ENCODE data around the gene KCTD16.

KCTD16 gene

DNA sequence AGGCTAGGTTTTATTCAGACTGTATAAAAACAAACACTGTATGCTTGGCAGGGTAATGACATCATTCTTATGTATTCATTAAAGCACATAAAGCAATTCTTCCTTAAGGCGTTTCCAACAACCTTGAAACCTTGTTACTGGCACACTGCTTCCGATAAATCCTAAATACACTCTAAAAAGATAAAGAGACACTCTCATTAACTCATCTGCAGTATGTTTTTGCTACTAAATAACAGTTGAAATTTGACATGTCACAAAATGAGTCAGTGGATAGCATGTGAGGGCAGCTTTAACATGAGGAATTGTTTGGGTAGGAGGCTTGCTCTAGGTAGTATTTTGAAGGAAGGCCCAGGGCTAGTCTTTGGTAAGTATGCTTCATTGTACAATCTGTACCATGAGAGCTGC, 13.9 kb upstream of the KCTD16 start:
- peak overlapping the region in 1 of 21 experiments; percentile 15 for H3K27ac ChIP-seq
- H3K4me3 ChIP-seq: no peak overlapping the region

DNA sequence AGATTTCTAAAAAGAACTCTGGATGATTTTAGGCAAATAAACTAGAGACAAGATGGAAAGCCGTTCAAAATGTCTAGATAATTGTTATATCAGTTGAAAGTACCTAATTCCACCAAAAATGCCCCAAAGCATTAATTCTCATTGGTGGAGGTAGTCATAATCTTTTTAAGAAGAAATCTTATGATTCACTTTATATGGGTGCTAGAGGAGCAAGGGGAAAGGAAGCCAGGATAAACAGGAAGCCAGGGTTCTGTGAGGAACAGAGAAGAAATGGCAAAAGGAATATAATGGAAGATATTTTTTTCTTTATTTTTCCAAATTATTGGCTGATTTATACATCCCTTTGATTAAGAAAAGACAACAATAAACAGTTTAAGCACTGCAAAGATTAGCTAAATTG, 8.0 kb upstream of the KCTD16 start:
- Histone ChIP-seq H3K27ac (no peak overlapping the region), H3K4me3 (no peak overlapping the region)

DNA sequence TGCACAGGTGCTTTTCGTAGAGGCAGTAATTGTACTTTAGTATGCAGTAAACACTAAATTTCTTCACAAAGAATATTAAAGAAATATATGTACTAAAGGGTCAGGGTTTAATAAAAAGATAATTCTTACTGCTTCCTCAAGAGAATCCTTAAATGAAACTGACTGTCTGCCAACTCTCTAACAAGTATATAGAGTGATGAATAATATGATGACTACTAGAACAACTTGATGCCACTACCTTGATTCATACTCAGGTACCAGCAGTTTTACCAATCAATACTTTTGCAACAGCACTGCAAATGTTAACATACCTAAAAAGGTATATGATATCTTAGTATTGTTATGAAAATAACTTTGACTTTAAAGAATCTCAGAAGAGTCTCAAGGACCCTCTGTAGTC, 4.0 kb upstream of the KCTD16 start:
- Histone ChIP-seq H3K27ac (no peak overlapping the region), H3K4me3 (no peak overlapping the region)

DNA sequence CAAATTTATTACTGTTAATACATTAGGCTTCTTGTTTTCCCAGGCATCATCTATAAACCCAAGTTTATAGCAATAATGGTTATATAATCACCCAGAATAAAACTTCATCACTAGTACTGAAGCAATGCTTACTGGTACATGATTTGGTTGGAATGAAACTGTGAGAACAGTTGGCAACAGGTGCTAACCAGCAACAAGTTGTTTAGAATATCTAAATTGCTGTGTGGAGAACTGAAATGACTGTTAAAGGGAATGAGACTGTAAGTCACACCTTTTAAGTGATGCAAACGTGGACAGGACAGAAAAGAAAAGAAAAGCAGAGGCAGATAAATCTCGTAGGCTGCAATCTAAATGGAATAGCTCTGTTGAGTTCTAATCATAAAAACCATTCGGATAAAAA, 2.7 kb upstream of the KCTD16 start:
- H3K27ac ChIP-seq: no peak overlapping the region

DNA sequence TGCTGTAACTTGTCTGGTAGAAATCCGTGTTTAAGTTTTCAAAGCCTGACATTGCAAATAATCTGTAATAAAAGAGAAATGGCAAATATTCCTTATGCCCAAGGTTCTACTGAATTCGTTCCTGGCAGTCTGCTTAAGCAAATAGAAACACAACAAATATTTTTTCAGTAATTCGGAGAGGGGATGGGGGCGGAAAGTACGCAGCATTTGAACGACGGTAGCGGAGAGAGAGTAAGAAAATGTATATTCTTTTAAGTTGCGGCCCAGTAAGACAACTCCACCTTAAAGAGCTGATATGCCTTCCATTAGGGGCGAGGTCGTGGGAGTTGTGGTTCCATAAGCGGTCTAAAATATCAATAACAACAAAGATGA, 783 bp upstream of the KCTD16 start:
- Histone ChIP-seq H3K4me3 (peak overlapping the region; percentile 65 to 85 (median 74)), H3K27ac (peak overlapping the region in 20 of 21 experiments; percentile 74 to 94 (median 90))

More for the DNA sequence above, 2.7 kb upstream of the KCTD16 start:
- H3K4me3 ChIP-seq: no peak overlapping the region

DNA sequence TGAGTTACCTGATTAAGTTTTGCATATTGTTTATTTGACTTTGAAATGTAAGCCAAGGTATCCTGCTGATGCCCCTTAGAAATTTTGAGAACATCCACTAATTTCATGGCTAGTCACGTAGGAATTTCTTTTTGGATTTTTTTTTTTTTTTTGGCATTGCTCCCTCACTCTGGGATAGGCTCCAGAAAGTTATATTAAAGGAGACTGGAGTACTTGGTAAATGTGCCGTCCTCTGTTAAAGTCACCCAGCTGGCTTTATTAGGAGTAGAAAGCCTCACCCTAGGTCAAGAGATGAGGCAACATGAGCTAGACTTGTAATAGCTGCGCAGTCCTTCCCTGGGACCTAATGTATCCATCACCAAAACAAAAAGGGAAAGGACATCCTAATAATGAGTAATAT, 3.1 kb downstream of the KCTD16 start:
- H3K27ac ChIP-seq: no peak overlapping the region
- H3K4me3 ChIP-seq: no peak overlapping the region

DNA sequence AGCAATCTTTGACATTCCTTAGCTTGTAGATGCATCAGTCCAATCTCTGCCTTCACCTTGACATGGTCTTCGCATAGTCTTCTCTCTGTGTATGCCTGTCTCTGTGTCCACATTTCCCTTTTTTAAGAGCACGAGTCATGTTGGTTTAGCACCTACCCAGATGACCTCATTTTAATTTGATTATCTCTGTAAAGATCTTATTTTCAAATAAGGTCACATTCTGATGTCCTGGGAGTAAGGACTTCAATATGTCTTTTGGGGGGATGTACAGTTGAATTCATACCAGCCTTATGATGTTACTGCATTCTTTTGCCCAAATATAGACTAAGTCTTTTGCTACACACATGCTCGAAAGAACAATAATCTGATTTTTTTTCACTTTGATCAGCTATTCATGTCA, 6.9 kb downstream of the KCTD16 start:
- Histone ChIP-seq H3K27ac (no peak overlapping the region), H3K4me3 (no peak overlapping the region)

DNA sequence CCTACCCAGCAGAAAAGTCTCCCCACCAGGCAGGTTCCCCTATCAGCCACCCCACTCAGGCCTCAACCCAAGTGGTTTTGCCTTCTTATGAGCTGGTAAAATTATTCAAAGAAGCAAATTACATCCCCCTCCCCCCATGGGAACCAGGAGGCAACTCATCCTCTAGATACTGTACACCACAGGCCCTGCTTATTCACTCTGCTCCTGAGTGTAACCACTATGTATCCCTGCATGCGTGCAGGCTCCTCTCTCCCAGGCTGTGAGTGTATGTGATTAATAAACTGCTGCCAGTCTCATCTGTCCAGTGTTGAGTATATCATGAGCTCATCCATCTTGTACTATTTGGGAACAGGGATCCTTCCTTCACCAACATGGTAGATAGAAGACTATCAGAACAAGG, 8.6 kb downstream of the KCTD16 start:
- no peak overlapping the region for H3K27ac ChIP-seq

DNA sequence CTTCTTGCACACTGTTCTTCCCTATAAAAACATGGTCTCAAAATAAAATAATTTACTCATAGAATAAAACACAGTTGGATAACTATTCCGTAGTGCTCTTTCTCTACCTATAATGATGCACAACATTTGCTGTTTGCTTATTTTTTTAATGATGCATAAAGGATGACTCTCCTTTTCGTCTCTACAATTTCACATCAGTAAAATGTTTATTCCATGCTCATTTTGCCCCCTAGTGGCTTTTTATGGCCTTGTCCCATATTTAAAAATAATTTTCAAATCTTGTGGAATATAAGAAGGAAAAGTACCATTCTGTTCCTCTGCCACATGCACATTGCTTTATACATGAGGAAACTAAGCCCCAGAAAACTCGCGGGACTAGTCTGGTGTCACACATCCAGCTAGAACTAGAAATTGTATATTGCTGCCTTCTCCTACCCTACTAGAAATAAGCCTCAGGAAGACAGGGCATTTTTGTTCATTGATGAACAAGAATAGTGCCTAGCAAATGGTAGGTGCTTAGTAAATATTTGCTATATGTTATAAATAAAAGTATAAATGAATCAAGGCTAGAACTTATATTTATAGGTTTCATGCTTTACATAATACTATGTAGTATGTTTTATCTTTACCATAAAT, 12.7 kb downstream of the KCTD16 start:
- Histone ChIP-seq H3K27ac (no peak overlapping the region), H3K4me3 (no peak overlapping the region)

More for the DNA sequence above, 8.6 kb downstream of the KCTD16 start:
- H3K4me3 ChIP-seq: no peak overlapping the region

DNA sequence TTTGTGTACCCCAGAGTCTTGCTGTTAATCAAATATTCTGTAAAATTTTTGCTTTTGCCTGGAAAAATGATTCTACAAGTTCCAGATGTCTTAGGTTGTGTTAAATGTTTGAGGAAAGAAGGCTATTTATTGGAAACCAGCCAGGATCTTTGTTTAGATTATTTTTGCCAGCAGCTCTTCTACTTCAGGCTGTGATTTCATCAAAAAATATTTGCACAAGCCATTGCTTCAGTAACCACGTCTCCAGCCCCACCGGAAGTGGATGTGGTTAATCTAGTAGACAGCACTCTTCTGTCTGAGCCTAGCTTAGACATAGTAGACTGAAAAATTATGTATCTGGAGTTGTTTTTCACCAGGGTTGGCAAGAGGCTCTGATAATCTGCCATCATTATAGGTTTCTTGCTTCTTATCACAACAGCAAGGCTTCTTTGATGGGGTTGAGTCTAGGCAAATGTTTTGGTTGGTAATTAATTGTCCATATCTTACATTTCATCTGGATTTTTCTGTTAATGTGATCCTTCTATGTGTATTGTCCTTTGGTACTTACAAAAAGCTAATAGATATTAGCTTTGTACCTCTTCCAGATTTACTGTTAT, 17.1 kb downstream of the KCTD16 start:
- no peak overlapping the region for H3K4me3 ChIP-seq
- peak overlapping the region in 13 of 21 experiments; percentile 1 to 92 (median 46) for H3K27ac ChIP-seq

DNA sequence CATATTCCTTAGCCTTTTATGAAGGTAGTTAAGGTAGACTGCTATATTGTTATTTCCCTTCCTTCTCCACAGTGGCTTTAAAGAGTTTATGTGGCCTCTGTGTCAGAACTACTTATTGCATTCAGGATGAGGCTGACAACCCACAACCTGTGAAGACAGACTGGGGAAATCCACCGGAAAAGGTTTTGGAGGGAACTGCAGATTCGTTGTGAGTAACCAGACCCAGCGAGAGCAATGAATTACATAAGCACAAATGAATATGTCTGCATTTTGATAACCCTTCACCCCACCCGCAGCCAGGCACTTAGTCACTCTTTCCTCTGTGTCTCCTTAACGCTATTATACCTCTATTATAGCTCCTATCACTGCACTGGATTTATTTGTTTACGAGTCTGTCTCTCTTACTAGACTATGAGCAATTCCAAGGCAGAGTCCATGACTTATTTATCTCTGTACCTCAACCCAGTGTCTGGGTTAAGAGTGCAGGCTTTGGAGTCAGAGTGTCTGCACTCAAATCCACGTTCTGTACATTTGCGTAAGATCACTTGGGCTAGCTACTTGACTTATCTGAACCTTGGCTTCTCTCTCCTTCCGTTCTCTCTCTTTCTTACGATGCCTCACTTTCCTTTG, 19.2 kb downstream of the KCTD16 start:
- Histone ChIP-seq H3K27ac (peak overlapping the region in 7 of 21 experiments; percentile 2 to 92 (median 66)), H3K4me3 (no peak overlapping the region)

DNA sequence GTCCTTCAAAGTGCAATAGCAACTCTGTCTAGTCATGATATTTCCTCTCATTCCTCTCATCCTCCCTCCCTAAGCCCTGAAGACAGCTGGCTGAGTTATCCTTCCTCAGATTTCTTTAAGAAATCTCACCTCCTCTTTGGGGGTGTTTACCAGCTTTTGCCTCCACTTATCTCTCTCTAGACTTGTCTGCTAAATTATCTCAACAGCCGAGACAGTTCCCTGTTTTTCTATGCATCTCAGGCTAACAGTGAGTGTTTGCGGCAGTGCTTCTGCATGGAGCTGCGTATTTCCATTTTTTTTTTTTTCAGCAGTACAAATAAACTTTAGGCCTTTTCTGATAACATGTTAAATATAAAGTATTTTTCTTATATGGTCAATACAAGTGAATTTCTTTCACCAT, 20.9 kb downstream of the KCTD16 start:
- Histone ChIP-seq H3K4me3 (no peak overlapping the region), H3K27ac (peak overlapping the region in 4 of 21 experiments; percentile 60 to 83 (median 69))

DNA sequence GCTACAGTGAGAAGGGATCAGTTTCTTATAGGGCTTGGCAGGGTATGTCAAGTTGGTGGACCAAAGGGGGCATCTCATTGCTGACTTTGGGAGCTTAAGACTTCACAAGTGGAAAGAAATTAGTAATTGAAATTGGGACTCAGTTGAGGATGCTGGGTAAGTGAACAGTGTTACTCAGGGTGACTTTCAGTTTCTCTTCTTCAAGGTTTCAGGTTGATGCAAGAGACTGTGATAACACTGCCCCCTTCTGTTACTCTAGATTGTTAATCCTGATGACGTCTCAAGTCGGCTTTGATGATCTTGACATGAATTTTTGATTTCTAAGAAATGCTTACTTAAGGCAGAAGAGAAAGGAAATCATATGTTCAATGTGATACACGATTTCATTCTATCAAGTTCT, 21.3 kb downstream of the KCTD16 start:
- Histone ChIP-seq H3K27ac (peak overlapping the region in 4 of 21 experiments; percentile 53 to 83 (median 69)), H3K4me3 (no peak overlapping the region)

DNA sequence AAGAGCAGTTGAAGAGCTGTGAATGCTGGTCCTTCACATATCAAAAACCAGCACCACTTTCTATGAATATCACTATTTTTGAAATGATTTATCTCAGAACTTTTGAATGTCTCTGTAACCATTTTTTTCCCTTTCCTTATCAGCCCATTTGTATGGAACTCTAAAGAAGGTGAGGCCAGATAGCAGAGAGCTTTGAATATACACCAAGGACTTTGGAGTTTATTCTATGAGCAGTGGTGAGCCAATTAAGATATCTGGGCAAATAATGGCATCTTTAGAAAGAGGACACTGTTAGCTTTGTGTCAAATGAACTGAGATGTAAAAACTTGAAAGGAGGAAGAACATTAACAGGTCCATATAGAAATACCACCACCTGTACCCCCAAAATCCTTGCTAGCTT, 22.0 kb downstream of the KCTD16 start:
- H3K27ac ChIP-seq: no peak overlapping the region
- H3K4me3 ChIP-seq: no peak overlapping the region

DNA sequence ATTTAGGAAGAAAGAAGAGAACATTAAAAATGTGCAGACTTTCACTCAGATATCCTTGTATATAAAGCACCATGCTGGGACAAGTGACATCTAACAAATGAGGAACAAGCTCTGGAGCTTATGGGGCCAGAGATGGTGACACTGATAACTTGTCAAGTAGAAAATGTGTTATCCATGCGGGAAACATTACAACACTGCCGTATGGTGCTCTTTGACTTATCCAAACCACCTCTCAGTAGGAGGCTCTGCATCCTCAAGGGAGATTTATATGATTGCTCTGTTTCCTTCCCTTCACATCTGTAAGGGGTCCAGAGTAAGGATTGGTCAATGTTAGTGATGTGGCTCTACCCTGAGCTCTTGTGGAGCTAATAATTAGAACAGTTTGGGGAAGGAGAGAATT, 23.5 kb downstream of the KCTD16 start:
- Histone ChIP-seq H3K27ac (no peak overlapping the region), H3K4me3 (no peak overlapping the region)

DNA sequence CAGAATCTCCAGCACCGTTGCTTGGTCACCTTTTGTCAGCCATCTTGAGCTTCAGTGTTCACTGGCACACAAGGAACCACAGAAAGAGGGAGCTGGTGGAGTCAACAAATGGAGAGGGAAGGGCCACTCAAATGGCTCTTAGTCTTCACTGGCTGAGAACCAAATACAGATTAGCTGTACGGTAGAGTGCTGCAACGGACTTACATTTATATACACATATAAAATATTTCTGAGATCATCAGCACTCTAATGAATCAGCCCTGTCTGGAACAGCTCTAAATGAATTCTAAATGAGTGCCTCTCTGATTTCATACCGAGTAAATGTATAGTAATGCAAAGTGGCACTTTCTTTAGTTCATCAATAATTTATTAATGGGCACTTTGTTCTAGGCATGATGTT, 24.8 kb downstream of the KCTD16 start:
- Histone ChIP-seq H3K4me3 (no peak overlapping the region), H3K27ac (no peak overlapping the region)

DNA sequence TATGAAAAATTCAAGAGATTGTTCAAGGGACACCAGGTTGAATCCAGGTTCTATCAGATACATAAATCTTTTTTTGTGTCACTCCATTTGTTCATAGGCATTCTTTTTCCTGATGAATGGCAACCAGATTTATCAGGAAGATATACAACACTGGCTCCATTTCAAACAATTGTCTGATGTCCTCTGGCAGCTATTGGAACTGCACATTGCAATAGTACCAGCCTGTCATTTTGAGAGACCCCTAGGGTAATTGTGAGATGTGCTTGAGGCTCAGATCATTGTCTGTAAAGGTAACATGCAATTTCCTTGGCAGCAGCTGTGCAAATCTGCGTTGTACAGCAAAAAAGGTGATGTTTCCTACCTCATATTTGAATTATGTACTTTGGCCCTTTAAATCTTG, 25.9 kb downstream of the KCTD16 start:
- no peak overlapping the region for H3K4me3 ChIP-seq
- H3K27ac ChIP-seq: no peak overlapping the region

DNA sequence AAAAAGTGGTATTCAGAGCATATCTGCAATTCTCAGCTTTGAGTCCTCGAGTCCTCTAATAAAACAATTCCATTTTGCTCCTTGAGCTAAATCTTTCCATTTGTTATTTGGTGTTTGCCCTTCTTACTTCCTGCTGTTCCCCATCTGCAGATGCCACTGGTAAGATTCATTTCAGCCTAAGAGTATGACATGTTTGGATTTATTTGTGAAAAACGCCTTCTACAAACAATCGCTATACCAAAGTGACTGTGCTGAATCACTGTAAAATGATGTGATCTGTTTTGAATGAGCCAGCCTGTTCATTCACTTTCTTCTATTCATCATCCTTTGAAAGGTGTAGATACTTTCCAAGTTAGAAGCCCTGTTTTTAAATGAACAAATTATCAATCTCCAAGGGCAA, 27.7 kb downstream of the KCTD16 start:
- no peak overlapping the region for H3K4me3 ChIP-seq
- H3K27ac ChIP-seq: no peak overlapping the region

DNA sequence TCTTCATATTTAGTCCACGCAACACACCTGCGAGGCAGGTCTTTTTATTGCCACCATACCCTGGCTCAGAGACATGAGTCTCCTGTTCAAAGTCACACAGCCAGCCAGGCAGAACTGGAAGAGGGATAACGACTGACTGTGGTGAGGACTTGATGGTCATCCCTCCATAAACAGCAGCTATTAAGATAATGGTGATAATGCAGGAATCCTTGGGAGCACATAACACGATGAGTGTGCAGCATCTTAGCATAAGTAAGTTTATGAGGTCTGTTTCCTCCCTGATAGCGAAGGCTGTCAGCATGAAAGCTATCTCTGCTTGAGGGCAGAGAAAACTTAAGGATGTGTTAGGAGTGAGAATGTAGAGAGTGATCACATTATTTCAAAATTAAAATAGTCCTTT, 30.9 kb downstream of the KCTD16 start:
- H3K27ac ChIP-seq: no peak overlapping the region
- no peak overlapping the region for H3K4me3 ChIP-seq

DNA sequence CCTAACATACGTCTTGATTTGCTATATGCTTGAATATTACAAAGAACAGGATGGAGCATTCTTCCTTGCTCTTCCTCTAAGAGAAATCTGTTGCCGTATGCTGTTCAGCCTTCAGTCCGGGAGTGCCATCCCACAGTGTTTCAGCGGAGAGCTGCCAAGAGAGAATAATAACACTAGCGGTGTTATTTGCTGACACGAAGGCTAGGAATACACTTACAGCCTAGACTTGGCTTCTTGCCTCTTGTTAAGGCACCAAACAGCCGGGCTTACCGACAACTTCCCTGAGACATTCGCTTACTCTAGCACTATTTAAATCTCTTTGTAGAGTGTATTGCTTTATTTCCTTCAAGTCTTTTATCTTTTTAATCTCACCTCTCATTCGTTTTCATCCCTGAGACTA, 31.4 kb downstream of the KCTD16 start:
- Histone ChIP-seq H3K27ac (no peak overlapping the region), H3K4me3 (no peak overlapping the region)

DNA sequence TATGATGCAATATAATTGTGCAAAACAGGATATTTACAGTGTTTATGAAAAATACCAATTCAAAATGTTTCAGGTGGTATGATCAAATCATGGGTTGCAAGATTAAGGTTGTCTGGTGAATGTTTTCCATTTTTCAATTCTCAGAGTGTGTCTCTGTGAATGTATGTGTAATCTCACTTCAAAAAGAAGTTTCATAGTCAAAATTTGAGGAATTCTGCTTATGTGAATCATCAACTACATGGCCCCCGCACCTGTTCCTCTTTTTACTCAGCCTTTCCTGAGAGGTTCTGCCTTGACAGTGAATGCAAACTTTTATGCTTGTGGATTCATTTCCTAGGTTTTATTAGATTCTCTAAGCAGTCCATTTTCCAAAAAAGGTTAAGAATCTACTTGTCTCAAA, 32.1 kb downstream of the KCTD16 start:
- H3K27ac ChIP-seq: no peak overlapping the region
- H3K4me3 ChIP-seq: no peak overlapping the region

Measured in skin epidermis (tissue), 12 donors.